ENCODE data around the gene TESK1. TPM values are rescaled to one million over a fixed set of nuclear protein-coding genes. Genes with fewer than 3 reads are reported as not detected.

TESK1 gene
- polyA plus RNA-seq, 1 donor: 53.3 TPM

- WGBS (ENCODE audit: insufficient coverage, low lambda C conversion rate): 29% methylated on average over 4 of the region's 25 CpGs
- Histone ChIP-seq H3K27me3 (ENCODE audit: control insufficient read depth, insufficient read depth, low read length) (no peaks in the 10 kb centered on the region), H3K27ac (ENCODE audit: low read length) (peak overlapping the region; percentile 90), H3K4me1 (ENCODE audit: control insufficient read depth, insufficient read depth, low read length) (peaks cover 12% of the 10 kb centered on the region), H3K36me3 (ENCODE audit: control insufficient read depth, insufficient read depth, low read length) (peaks cover 12% of the 10 kb centered on the region), H3K4me3 (ENCODE audit: low read length) (peak overlapping the region; percentile 44), H3K9me3 (ENCODE audit: control insufficient read depth, low read depth, low read length) (peaks cover 3% of the 10 kb centered on the region)
- DNase-seq: peak in 1 of 2 donors; percentile 83
These were observed 51.9 kb downstream of the TESK1 start for GRCh38 chr9:35656831-35657545.

- peaks cover 3% of the 10 kb centered on the region for H3K9me3 ChIP-seq (ENCODE audit: control insufficient read depth, low read depth, low read length)
- peak; percentile 100 for DNase-seq
- WGBS (ENCODE audit: insufficient coverage, low lambda C conversion rate): 0% methylated on average over 1 of the region's 42 CpGs
- peak within 1 kb of the TSS; percentile 90 for H3K27ac ChIP-seq (ENCODE audit: low read length)
- no peaks in the 10 kb centered on the region for H3K27me3 ChIP-seq (ENCODE audit: control insufficient read depth, insufficient read depth, low read length)
- H3K4me3 ChIP-seq (ENCODE audit: low read length): peak within 1 kb of the TSS; percentile 92
- H3K36me3 ChIP-seq (ENCODE audit: control insufficient read depth, insufficient read depth, low read length): peaks cover 12% of the 10 kb centered on the region
- peaks cover 9% of the 10 kb centered on the region for H3K4me1 ChIP-seq (ENCODE audit: control insufficient read depth, insufficient read depth, low read length)
These were observed 52.6 kb downstream of the TESK1 start, which contains the start of gene RMRP for GRCh38 chr9:35657546-35658136. Gene RMRP (minus strand): TSS chr9:35658019.

DNA sequence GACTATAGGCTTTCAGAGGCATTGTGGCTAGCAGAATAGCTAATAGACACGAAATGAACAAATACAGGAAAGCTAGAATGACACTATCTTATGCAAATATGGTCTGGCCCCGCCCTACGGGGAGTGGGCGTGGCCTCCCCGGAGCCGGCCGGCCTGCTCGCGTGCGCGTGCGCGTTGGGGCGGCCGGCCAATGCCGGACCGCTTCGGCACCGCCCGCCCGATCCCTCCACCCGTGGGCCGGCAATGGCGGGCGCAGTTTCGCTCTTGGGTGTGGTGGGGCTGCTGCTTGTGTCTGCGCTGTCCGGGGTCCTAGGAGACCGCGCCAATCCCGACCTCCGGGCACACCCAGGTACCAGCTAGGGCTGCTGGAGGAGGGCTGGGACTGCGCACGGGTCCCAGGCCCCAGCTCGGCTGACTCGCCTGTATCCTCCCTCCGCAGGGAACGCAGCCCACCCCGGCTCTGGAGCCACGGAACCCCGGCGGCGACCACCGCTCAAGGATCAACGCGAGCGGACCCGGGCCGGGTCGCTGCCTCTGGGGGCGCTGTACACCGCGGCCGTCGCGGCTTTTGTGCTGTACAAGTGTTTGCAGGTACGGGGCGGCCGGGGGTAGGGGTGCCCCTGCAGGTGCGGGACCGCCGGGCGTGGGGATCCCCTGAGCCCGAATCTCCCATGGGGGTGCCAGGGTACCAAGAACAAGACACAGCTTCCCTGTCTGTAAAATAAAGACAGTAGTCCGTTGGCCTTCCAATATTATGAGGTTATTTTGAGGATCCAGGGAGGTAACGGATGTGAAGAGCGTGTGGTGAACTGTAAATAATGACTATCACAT is 53.3 kb downstream of the TESK1 start, which contains the start of gene CCDC107:
Gene CCDC107 (plus strand): TSS at position 156 of the 831 bp plus-strand sequence. CDS start 88 bp downstream, at position 244.
- Histone ChIP-seq H3K9me3 (ENCODE audit: control insufficient read depth, low read depth, low read length) (peaks cover 3% of the 10 kb centered on the region), H3K4me3 (ENCODE audit: low read length) (peak within 1 kb of the TSS; percentile 92), H3K36me3 (ENCODE audit: control insufficient read depth, insufficient read depth, low read length) (peaks cover 12% of the 10 kb centered on the region), H3K27me3 (ENCODE audit: control insufficient read depth, insufficient read depth, low read length) (no peaks in the 10 kb centered on the region), H3K4me1 (ENCODE audit: control insufficient read depth, insufficient read depth, low read length) (peaks cover 9% of the 10 kb centered on the region), H3K27ac (ENCODE audit: low read length) (peak within 1 kb of the TSS; percentile 90)
- no CpG with 5 or more reads among the region's 67 CpGs for WGBS (ENCODE audit: insufficient coverage, low lambda C conversion rate)
- peak; percentile 82 to 86 for DNase-seq

DNA sequence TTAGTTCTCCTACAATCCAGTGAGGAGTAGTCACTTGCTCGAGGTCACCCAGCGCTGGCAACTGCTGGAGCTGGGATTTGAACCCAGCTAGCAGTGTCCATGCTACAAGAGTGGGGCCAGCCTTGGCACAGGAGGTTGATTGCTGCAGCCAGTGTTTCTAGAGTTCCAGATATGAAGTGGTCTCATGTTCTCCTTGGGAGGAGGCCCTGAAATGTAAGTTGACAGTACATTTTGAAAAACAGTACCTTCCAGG is 53.8 kb downstream of the TESK1 start:
- peaks cover 9% of the 10 kb centered on the region for H3K4me1 ChIP-seq (ENCODE audit: control insufficient read depth, insufficient read depth, low read length)
- no CpG with 5 or more reads among the region's 2 CpGs for WGBS (ENCODE audit: insufficient coverage, low lambda C conversion rate)

DNA sequence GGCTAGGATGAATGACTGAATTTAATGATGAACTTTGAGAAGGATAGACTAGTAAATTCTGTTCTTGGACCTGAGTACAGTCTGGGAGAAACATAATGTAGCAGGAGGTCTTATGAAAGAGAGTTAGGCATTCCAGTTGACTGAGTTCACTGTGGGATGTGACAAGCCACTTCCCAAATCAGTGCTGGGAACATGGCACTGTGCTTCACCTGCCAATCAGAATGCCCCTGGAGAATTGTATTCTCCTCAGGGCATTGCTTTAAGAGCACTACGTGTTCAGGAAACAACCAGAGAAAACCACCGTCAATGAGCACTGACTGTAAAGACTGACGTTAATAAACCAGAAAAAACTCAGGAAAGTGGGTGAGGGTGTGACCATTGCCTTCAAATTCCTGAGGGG is 54.3 kb downstream of the TESK1 start:
- no peak for DNase-seq
- WGBS (ENCODE audit: insufficient coverage, low lambda C conversion rate): no CpG with 5 or more reads among the region's 3 CpGs
- Histone ChIP-seq H3K27ac (ENCODE audit: low read length) (peak overlapping the region; percentile 90), H3K4me1 (ENCODE audit: control insufficient read depth, insufficient read depth, low read length) (peaks cover 9% of the 10 kb centered on the region), H3K4me3 (ENCODE audit: low read length) (peak overlapping the region; percentile 92), H3K27me3 (ENCODE audit: control insufficient read depth, insufficient read depth, low read length) (no peaks in the 10 kb centered on the region), H3K36me3 (ENCODE audit: control insufficient read depth, insufficient read depth, low read length) (peaks cover 12% of the 10 kb centered on the region), H3K9me3 (ENCODE audit: control insufficient read depth, low read depth, low read length) (peaks cover 3% of the 10 kb centered on the region)

More for the DNA sequence above, 53.8 kb downstream of the TESK1 start:
- peak overlapping the region; percentile 90 for H3K27ac ChIP-seq (ENCODE audit: low read length)
- H3K27me3 ChIP-seq (ENCODE audit: control insufficient read depth, insufficient read depth, low read length): no peaks in the 10 kb centered on the region
- H3K9me3 ChIP-seq (ENCODE audit: control insufficient read depth, low read depth, low read length): peaks cover 3% of the 10 kb centered on the region
- H3K36me3 ChIP-seq (ENCODE audit: control insufficient read depth, insufficient read depth, low read length): peaks cover 12% of the 10 kb centered on the region
- peak overlapping the region; percentile 92 for H3K4me3 ChIP-seq (ENCODE audit: low read length)
- DNase-seq: no peak

Other genes starting within 250 kb of the TESK1 start
- gene RUSC2, start 115.2 kb upstream of the TESK1 start, polyA plus RNA-seq: 12.0 TPM
- 1.8 TPM for gene CD72, start 13.2 kb downstream of the TESK1 start, polyA plus RNA-seq
- gene SIT1, start 45.7 kb downstream of the TESK1 start, polyA plus RNA-seq: 0.78 TPM
- not detected for gene RMRP, start 52.8 kb downstream of the TESK1 start, polyA plus RNA-seq
- 17.6 TPM for gene CCDC107, start 53.0 kb downstream of the TESK1 start, polyA plus RNA-seq
- 5.2 TPM for gene ARHGEF39, start 59.9 kb downstream of the TESK1 start, polyA plus RNA-seq
- gene CA9, start 68.7 kb downstream of the TESK1 start, polyA plus RNA-seq: 4.2 TPM
- gene TPM2, start 84.7 kb downstream of the TESK1 start, polyA plus RNA-seq: 463 TPM
- gene TLN1, start 126.9 kb downstream of the TESK1 start, polyA plus RNA-seq: 117 TPM
- gene CREB3, start 127.4 kb downstream of the TESK1 start, polyA plus RNA-seq: 25.4 TPM
- 127 TPM for gene GBA2, start 144.0 kb downstream of the TESK1 start, polyA plus RNA-seq
- gene RGP1, start 144.0 kb downstream of the TESK1 start, polyA plus RNA-seq: 17.2 TPM
- 0.61 TPM for gene MSMP, start 149.0 kb downstream of the TESK1 start, polyA plus RNA-seq
- 15.3 TPM for gene NPR2, start 186.3 kb downstream of the TESK1 start, polyA plus RNA-seq
- gene SPAG8, start 207.0 kb downstream of the TESK1 start, polyA plus RNA-seq: 1.4 TPM
- 29.7 TPM for gene HINT2, start 209.8 kb downstream of the TESK1 start, polyA plus RNA-seq
- 0.10 TPM for gene FAM221B, start 223.5 kb downstream of the TESK1 start, polyA plus RNA-seq
- 33.8 TPM for gene TMEM8B, start 224.0 kb downstream of the TESK1 start, polyA plus RNA-seq

Data from large intestine (tissue), 3 donors.